SK-N-SH (cell line): ENCODE results near the gene HOXD11.

Experiments
- CHD2 ChIP-seq: fragments of 150-350 bp; IDR thresholded peaks from 2 replicates; pipeline ENCODE4 v1.6.1; 2018; ENCODE audit warnings: low read length; ENCODE audit not compliant: partially characterized antibody
- CTCF ChIP-seq: fragments of 200-600 bp; sonication (generic); IDR thresholded peaks from 2 replicates; pipeline ENCODE4 v1.6.1; 2017; ENCODE audit warnings: antibody characterized with exemption, mild to moderate bottlenecking, moderate library complexity
- ELF1 ChIP-seq: IDR thresholded peaks from 2 replicates; pipeline ENCODE4 v1.4.0; 2012
- EP300 ChIP-seq, 2 experiments: IDR thresholded peaks; 2 replicates each; pipeline versions ENCODE4 v1.4.0 to v1.6.1; 2012; ENCODE audit warnings: borderline replicate concordance in 1 of 2, low read depth in 1 of 2, low read length in 1 of 2
- EZH2phosphoT487 ChIP-seq: fragments of 200-600 bp; sonication (generic); IDR thresholded peaks from 2 replicates; pipeline ENCODE4 v1.6.1; 2017; ENCODE audit warnings: low read depth, mixed run types, mild to moderate bottlenecking, antibody characterized with exemption, moderate library complexity, borderline replicate concordance
- GATA2 ChIP-seq: sonication (generic); formaldehyde crosslinking; IDR thresholded peaks from 2 replicates; pipeline ENCODE4 v1.5.0; 2020; ENCODE audit warnings: mild to moderate bottlenecking, missing genetic modification reagents
- PBX3 ChIP-seq: IDR thresholded peaks from 2 replicates; pipeline ENCODE4; 2012
- RCOR1 ChIP-seq: fragments of 150-350 bp; IDR thresholded peaks from 2 replicates; pipeline ENCODE4 v1.6.1; 2017; ENCODE audit warnings: antibody characterized with exemption, low read length
- REST ChIP-seq: IDR thresholded peaks from 2 replicates; pipeline ENCODE4 v1.6.1; 2012; ENCODE audit warnings: mild to moderate bottlenecking, low read depth, low read length, moderate library complexity

GRCh38 chr2:176124110-176124946, 17.2 kb downstream of the HOXD11 start:
- TF ChIP-seq PBX3 (no peak), GATA2 (no peak), CTCF (no peak), EZH2phosphoT487 (no peak), ELF1 (no peak), EP300 (IDR thresholded peaks at IDR 0.05; ENCODE audit: borderline replicate concordance in 1 of 2, low read depth in 1 of 2, low read length in 1 of 2) (no peak), RCOR1 (no peak), CHD2 (no peak), REST (no peak)
